Measurements from ENCODE around the gene FGF22.

FGF22 gene

DNA sequence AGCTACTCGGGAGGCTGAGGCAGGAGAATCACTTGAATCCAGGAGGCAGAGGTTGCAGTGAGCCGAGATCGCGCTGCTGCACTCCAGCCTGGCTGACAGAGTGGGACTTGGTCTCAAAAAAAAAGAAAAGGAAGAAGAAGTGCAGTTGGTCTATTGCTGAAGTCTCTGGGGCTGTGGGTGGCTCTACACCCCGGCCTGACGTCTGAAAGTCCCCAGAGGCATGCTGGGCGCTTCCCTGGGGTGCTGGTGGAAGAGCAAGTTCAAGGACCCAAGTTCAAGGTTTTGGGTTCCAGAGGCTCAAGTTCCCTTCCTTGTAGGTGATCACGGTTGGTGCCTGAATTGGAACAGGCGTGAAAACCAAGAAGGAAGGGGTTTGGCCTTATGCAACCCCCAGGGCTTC lies 46.2 kb upstream of the FGF22 start:
- POLR2A ChIA-PET, result no interaction called here
- TF ChIP-seq, protein P1, sequence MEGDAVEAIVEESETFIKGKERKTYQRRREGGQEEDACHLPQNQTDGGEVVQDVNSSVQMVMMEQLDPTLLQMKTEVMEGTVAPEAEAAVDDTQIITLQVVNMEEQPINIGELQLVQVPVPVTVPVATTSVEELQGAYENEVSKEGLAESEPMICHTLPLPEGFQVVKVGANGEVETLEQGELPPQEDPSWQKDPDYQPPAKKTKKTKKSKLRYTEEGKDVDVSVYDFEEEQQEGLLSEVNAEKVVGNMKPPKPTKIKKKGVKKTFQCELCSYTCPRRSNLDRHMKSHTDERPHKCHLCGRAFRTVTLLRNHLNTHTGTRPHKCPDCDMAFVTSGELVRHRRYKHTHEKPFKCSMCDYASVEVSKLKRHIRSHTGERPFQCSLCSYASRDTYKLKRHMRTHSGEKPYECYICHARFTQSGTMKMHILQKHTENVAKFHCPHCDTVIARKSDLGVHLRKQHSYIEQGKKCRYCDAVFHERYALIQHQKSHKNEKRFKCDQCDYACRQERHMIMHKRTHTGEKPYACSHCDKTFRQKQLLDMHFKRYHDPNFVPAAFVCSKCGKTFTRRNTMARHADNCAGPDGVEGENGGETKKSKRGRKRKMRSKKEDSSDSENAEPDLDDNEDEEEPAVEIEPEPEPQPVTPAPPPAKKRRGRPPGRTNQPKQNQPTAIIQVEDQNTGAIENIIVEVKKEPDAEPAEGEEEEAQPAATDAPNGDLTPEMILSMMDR (IDR thresholded peaks at IDR 0.05; ENCODE audit: control extremely low read depth, extremely low read depth, low read depth, missing control alignments), result no peak
- CTCF ChIA-PET, result no interaction called here

DNA sequence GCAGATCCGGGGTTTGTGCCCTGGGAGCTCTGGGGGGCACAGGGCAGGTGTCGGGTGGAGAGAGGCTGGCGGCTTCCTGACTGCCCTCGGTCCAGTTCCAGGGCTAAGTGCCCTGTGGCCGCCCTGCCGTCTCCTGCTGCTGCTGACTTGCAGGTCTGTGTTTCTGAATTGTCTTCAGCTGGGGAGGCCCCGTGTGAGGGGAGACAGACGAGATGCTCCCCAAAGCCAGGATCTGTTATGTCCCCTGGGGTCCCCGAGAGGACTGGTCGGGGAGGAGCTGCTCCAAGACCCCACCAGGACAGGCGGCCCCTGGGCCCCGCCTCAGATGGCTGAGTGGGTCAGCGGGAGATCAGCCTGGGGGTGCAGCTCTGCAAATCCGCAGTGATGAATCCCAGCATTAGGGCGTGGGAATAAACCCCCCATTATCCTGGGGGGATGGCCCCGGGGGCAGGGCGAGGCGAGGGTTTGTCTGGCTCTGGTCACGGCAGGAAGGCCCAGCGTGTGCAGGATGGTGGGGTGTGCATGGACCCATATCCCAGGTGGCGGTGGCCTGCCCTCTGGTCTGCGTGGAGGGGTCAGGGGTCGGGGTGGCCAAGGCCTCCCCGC lies 45.3 kb upstream of the FGF22 start:
- DNase-seq (ENCODE audit: extremely low spot score), result no peak
- TF ChIP-seq, protein P1 (IDR thresholded peaks at IDR 0.05; ENCODE audit: control extremely low read depth, extremely low read depth, low read depth, missing control alignments), result no peak
- POLR2A ChIA-PET, result no interaction called here
- CTCF ChIA-PET, result interaction anchor here (1.6 kb wide), 1 partner anchor 10 kb away, joined by 3 read pairs; no protein-coding TSS in a partner anchor

More for the DNA sequence above, 46.2 kb upstream of the FGF22 start:
- no peak for DNase-seq (ENCODE audit: extremely low spot score)

DNA sequence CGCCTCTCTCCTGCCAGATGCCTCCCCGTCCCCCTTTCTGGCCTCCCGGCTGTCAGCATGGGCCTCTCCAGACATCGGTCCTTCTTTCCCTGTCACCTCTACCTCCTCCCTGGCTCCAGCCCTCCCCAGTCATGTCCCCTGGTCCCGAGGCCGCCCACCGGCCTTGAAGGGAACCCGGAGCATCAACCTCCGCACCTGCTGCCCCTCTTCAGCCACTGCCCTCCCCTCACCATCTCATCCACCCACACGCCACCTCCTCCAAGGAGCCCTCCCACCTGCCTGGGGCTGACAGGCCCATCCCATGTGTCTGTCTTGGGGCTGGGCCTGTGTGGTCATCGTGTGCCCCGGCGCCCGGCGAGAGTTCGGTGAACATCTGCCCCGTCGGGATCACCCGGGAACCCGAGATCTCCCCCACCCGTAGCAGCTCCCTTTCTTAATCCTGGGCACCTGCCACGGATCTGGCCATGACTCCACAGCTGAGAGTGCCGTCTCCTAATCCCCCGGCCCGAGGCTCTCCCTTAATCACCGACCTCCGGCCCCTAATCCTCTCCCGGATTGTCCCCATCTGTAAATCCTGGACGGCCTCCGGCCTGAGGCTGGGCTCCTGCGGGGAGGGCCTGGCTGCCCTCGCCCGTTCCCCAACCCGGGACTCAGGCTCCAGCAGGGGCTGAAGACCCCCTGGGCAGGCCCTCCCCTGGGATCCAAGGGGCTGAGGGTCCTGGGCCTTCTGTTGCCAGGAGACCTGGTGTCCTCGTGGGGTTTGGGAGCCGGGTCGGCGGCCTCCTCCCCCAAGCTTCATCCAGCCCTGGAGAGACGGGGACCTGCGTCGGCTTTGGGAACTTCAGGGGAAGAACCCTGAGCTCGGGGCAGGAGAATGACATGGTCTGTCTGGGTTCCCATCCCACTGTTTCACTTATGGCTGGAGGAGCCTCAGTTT lies 44.1 kb upstream of the FGF22 start:
- DNase-seq (ENCODE audit: extremely low spot score), result no peak
- TF ChIP-seq, protein P1 (IDR thresholded peaks at IDR 0.05; ENCODE audit: control extremely low read depth, extremely low read depth, low read depth, missing control alignments), result no peak
- ChIA-PET CTCF (interaction anchor here (1.1 to 1.6 kb wide), 3 partner anchors 10 to 16 kb away, joined by 3 read pairs; no protein-coding TSS in a partner anchor), POLR2A (no interaction called here)

DNA sequence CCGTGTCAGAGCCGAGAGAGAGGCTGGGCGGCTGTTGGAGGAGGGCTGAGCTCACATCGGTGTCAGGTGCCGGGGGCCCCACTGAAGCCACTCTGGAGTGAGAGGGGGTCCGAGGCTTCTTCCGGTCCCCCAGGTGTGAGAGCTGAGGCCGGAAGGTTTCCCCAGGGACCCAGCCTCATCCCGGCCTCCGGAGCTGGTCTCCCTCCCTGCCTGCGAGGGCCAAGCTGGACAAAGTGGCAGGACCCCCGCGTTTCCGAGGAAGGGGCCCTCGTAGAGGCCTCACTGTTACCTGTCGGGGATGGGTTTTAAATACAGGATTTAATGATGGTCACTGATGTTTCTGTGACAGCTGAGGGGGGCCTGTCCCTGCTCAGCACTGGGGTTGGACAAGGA lies 43.4 kb upstream of the FGF22 start:
- TF ChIP-seq, protein P1 (IDR thresholded peaks at IDR 0.05; ENCODE audit: control extremely low read depth, extremely low read depth, low read depth, missing control alignments), result no peak
- POLR2A ChIA-PET, result no interaction called here
- CTCF ChIA-PET, result interaction anchor here (1.1 to 1.2 kb wide), 2 partner anchors 11 to 16 kb away, joined by 3 read pairs; no protein-coding TSS in a partner anchor
- DNase-seq (ENCODE audit: extremely low spot score), result no peak

DNA sequence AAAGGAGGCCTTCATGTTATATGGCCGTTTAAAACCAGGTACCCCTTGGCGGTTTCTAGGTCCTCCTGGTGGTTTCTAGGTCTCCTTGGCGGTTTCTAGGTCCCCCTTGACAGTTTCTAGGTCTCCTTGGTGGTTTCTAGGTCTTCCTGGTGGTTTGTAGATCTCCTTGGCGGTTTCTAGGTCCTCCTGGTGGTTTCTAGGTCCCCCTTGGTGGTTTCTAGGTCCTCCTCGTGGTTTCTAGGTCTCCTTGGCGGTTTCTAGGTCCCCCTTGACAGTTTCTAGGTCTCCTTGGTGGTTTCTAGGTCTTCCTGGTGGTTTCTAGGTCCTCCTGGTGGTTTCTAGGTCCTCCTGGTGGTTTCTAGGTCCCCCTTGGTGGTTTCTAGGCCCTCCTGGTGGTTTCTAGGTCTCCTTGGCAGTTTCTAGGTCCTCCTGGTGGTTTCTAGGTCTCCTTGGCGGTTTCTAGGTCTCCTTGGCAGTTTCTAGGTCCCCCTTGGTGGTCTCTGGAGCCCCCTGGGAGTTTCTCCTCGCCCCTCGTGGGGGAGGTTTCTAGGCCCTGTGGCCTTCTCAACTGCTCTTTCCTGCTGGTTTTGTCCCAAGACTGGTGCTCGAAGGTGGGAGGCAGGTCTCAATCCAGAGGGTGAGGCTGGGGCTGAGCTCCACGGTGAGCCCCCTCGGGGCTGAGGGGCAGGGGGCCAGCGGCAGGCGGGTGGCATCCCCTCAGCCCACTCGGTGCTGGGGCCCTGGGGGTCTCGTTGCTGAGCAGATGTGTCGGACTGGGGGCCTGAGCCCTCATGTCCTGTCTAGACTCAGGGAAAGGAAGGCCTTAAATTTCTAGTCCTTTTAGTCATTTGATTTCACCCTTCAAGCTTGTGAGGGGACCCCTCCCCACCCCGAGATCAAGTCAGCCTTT lies 42.0 kb upstream of the FGF22 start:
- POLR2A ChIA-PET, result no interaction called here
- CTCF ChIA-PET, result no interaction called here

More for the DNA sequence above, 42.0 kb upstream of the FGF22 start:
- no peak for DNase-seq (ENCODE audit: extremely low spot score)
- TF ChIP-seq, protein P1 (IDR thresholded peaks at IDR 0.05; ENCODE audit: control extremely low read depth, extremely low read depth, low read depth, missing control alignments), result no peak

Measured in GM10248 (cell line).